NCI-H1092 treated with DMSO at 0.1 percent for 48 hours (cell line): Measurements from ENCODE around the gene MCRS1.

Experiments
- DNase-seq: peaks from one replicate; lab custom pipeline; 2025; lab: John Stamatoyannopoulos, UW

Gene MCRS1

GRCh38 chr12:49582201-49582600, 14.3 kb upstream of the MCRS1 start:
- no peak for DNase-seq

- peak; percentile 53 for DNase-seq
Measured at GRCh38 chr12:49580572-49581535, 12.9 kb upstream of the MCRS1 start.

GRCh38 chr12:49578471-49579112, 10.7 kb upstream of the MCRS1 start:
- no peak for DNase-seq

GRCh38 chr12:49577589-49578315, 9.8 kb upstream of the MCRS1 start:
- DNase-seq, result no peak

GRCh38 chr12:49568442-49569162, 660 bp upstream of the MCRS1 start:
- no peak for DNase-seq

- DNase-seq, result no peak
Measured at GRCh38 chr12:49567302-49567610, 686 bp downstream of the MCRS1 start.

- no peak for DNase-seq
Measured at GRCh38 chr12:49566361-49566760, 1.6 kb downstream of the MCRS1 start.

- DNase-seq, result no peak
Measured at GRCh38 chr12:49565406-49566265, 2.3 kb downstream of the MCRS1 start.

- DNase-seq, result no peak
Measured at GRCh38 chr12:49564686-49565405, 3.1 kb downstream of the MCRS1 start.

GRCh38 chr12:49563951-49564685, 3.8 kb downstream of the MCRS1 start:
- DNase-seq, result no peak

- no peak for DNase-seq
Measured at GRCh38 chr12:49562831-49563230, 5.1 kb downstream of the MCRS1 start.

- DNase-seq, result no peak
Measured at GRCh38 chr12:49562233-49562632, 5.7 kb downstream of the MCRS1 start.

- DNase-seq, result no peak
Measured at GRCh38 chr12:49560695-49561094, 7.2 kb downstream of the MCRS1 start.

- no peak for DNase-seq
Measured at GRCh38 chr12:49559011-49559675, 8.8 kb downstream of the MCRS1 start.

GRCh38 chr12:49558526-49558925, 9.4 kb downstream of the MCRS1 start:
- no peak for DNase-seq

- no peak for DNase-seq
Measured at GRCh38 chr12:49557917-49558215, 10.1 kb downstream of the MCRS1 start.

- no peak for DNase-seq
Measured at GRCh38 chr12:49557187-49557916, 10.6 kb downstream of the MCRS1 start.

- no peak for DNase-seq
Measured at GRCh38 chr12:49556391-49557186, 11.4 kb downstream of the MCRS1 start.
